ENCODE data around the gene GGACT. TPM values are rescaled to one million over a fixed set of nuclear protein-coding genes. Genes with fewer than 3 reads are reported as not detected.
"Not testable (repeated sequence)": the region's sequence is repeated elsewhere in the genome, so short reads cannot be mapped to it uniquely, and the experiment has no call there.

Gene GGACT
- total RNA-seq, 2 donors from 2014 or later = 4.9 to 17.8 TPM

- ATAC-seq (no peak), DNase-seq (no peak)
- no peaks in the 10 kb centered on the region for H3K4me1 ChIP-seq
- intact Hi-C loops (cut with DNase I) = no loop called here
- 87 to 89% methylated on average over 9 of the region's 9 CpGs for WGBS, 2 donors
- no peaks in the 10 kb centered on the region for H3K9me3 ChIP-seq
- H3K4me3 ChIP-seq = no peak overlapping the region
- no peaks in the 10 kb centered on the region for H3K27me3 ChIP-seq
- TF ChIP-seq POLR2A (IDR thresholded peaks at IDR 0.05) = no peak
- TF ChIP-seq, protein P1, sequence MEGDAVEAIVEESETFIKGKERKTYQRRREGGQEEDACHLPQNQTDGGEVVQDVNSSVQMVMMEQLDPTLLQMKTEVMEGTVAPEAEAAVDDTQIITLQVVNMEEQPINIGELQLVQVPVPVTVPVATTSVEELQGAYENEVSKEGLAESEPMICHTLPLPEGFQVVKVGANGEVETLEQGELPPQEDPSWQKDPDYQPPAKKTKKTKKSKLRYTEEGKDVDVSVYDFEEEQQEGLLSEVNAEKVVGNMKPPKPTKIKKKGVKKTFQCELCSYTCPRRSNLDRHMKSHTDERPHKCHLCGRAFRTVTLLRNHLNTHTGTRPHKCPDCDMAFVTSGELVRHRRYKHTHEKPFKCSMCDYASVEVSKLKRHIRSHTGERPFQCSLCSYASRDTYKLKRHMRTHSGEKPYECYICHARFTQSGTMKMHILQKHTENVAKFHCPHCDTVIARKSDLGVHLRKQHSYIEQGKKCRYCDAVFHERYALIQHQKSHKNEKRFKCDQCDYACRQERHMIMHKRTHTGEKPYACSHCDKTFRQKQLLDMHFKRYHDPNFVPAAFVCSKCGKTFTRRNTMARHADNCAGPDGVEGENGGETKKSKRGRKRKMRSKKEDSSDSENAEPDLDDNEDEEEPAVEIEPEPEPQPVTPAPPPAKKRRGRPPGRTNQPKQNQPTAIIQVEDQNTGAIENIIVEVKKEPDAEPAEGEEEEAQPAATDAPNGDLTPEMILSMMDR (IDR thresholded peaks at IDR 0.05) = no peak
- H3K36me3 ChIP-seq (replicated peaks in 1 of 2; ENCODE audit: insufficient read depth in 1 of 2, low read depth in 2 of 2) = peaks cover 6 to 7% of the 10 kb centered on the region in 2 donors
- H3K27ac ChIP-seq = no peak overlapping the region
These were observed 36.9 kb upstream of the GGACT start for GRCh38 chr13:100625447-100625846.

DNA sequence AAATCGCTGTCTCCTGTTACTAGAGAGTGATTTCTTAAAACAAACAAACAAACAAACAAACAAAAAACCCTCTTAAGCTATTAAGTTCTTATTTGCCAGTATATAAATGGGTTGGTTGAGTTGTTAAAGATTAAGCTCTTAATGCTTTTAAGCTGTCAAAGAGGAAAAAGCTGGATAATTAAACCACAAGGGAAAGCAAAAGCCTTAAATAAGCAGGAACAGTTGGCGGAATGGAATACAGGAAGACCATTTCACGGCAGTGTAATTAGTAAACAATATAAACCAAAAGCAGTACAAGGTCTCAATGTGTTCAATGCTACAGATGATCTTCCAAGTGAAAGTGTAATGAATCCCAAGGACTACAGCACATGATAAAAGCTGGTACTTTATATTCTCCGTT, 32.2 kb upstream of the GGACT start:
- Histone ChIP-seq H3K4me1 (no peaks in the 10 kb centered on the region), H3K36me3 (replicated peaks in 1 of 2; ENCODE audit: insufficient read depth in 1 of 2, low read depth in 2 of 2) (peaks cover 0 to 7% of the 10 kb centered on the region in 2 donors), H3K4me3 (no peak overlapping the region), H3K27ac (no peak overlapping the region), H3K9me3 (no peaks in the 10 kb centered on the region), H3K27me3 (no peaks in the 10 kb centered on the region)
- no peak for DNase-seq
- TF ChIP-seq, protein P1 (IDR thresholded peaks at IDR 0.05) = no peak
- no peak for TF ChIP-seq POLR2A (IDR thresholded peaks at IDR 0.05)
- intact Hi-C loops (cut with DNase I) = no loop called here
- ATAC-seq = no peak
- WGBS, 2 donors = 87 to 95% methylated on average over 4 of the region's 4 CpGs

DNA sequence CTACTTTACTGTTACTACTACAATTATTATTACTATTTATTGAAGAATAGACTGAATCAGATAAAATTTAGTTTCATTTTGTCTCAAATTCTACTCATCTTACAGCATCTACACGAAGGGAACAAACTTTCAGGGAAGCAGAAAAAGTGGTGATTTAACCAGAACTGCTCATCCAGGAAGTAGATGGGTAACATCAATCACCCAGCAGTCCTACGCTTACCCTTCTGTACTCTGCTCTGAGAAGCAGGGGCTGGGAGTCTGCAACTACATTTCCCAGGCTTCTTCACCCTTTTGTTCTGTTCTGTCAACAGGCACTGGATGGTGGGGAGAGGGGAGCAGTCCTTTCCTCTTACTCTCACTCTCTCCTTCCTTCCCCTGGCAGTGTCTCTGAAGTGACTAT, 31.4 kb upstream of the GGACT start:
- intact Hi-C loops (cut with DNase I) = no loop called here
- WGBS, 2 donors = 95 to 96% methylated on average over 2 of the region's 2 CpGs
- H3K4me3 ChIP-seq = no peak overlapping the region

GRCh38 chr13:100618897-100619296, 30.3 kb upstream of the GGACT start:
- H3K27me3 ChIP-seq; H3K27ac ChIP-seq; intact Hi-C loops (cut with DNase I); H3K4me1 ChIP-seq; H3K9me3 ChIP-seq; DNase-seq; H3K4me3 ChIP-seq; ATAC-seq; H3K36me3 ChIP-seq (replicated peaks in 1 of 2; ENCODE audit: insufficient read depth in 1 of 2, low read depth in 2 of 2): not testable (repeated sequence)
- WGBS, 2 donors = 97 to 100% methylated on average over 7 to 22 of the region's 24 CpGs

More for the DNA sequence above, 31.4 kb upstream of the GGACT start:
- H3K9me3 ChIP-seq = no peaks in the 10 kb centered on the region
- DNase-seq (no peak), ATAC-seq (no peak)
- H3K36me3 ChIP-seq (replicated peaks in 1 of 2; ENCODE audit: insufficient read depth in 1 of 2, low read depth in 2 of 2) = peaks cover 0 to 2% of the 10 kb centered on the region in 2 donors
- no peaks in the 10 kb centered on the region for H3K27me3 ChIP-seq
- TF ChIP-seq POLR2A (IDR thresholded peaks at IDR 0.05) = no peak
- TF ChIP-seq, protein P1 (IDR thresholded peaks at IDR 0.05) = no peak
- H3K4me1 ChIP-seq = no peaks in the 10 kb centered on the region
- H3K27ac ChIP-seq = no peak overlapping the region

- intact Hi-C loops (cut with DNase I) = no loop called here
- WGBS, 2 donors = 71 to 78% methylated on average over 5 of the region's 5 CpGs
- Histone ChIP-seq H3K27ac (no peak overlapping the region), H3K9me3 (no peaks in the 10 kb centered on the region), H3K4me1 (peaks cover 12% of the 10 kb centered on the region), H3K36me3 (replicated peaks in 1 of 2; ENCODE audit: insufficient read depth in 1 of 2, low read depth in 2 of 2) (no peaks in the 10 kb centered on the region), H3K27me3 (no peaks in the 10 kb centered on the region), H3K4me3 (no peak overlapping the region)
- no peak for DNase-seq
- ATAC-seq = no peak
- no peak for TF ChIP-seq POLR2A (IDR thresholded peaks at IDR 0.05)
- TF ChIP-seq, protein P1 (IDR thresholded peaks at IDR 0.05) = no peak
These were observed 24.4 kb upstream of the GGACT start for GRCh38 chr13:100613031-100613430.

Measured in body of pancreas (tissue), 4 donors.